TTC549 (cell line): ENCODE data around the gene PPM1L.

Experiments used
- FAIRE-seq: peaks from 2 replicates; lab custom pipeline; 2012; peaks lifted over from hg19 to GRCh38; lab: Jason Lieb, UNC

The PPM1L gene

GRCh38 chr3:160856450-160856849 is 100.4 kb downstream of the PPM1L start:
- FAIRE-seq: no peak

GRCh38 chr3:160857476-160858119 is 101.6 kb downstream of the PPM1L start:
- FAIRE-seq: no peak

GRCh38 chr3:160860346-160860745 is 104.3 kb downstream of the PPM1L start:
- FAIRE-seq: no peak

- FAIRE-seq: no peak
Measured at GRCh38 chr3:160869825-160870224, 113.8 kb downstream of the PPM1L start.

GRCh38 chr3:160870327-160870726 is 114.3 kb downstream of the PPM1L start:
- no peak for FAIRE-seq

- no peak for FAIRE-seq
Measured at GRCh38 chr3:160874736-160875135, 118.7 kb downstream of the PPM1L start.

- FAIRE-seq: no peak
Measured at GRCh38 chr3:160876643-160877042, 120.6 kb downstream of the PPM1L start.

GRCh38 chr3:160879859-160880258 is 123.8 kb downstream of the PPM1L start:
- FAIRE-seq: no peak

- FAIRE-seq: no peak
Measured at GRCh38 chr3:160883373-160883772, 127.3 kb downstream of the PPM1L start.

GRCh38 chr3:160885791-160886286 is 129.8 kb downstream of the PPM1L start:
- no peak for FAIRE-seq

GRCh38 chr3:160886421-160886820 is 130.4 kb downstream of the PPM1L start:
- FAIRE-seq: no peak

- FAIRE-seq: no peak
Measured at GRCh38 chr3:160893207-160893606, 137.2 kb downstream of the PPM1L start.

- FAIRE-seq: no peak
Measured at GRCh38 chr3:160904691-160905090, 148.7 kb downstream of the PPM1L start.

GRCh38 chr3:160906646-160907045 is 150.6 kb downstream of the PPM1L start:
- FAIRE-seq: no peak

- no peak for FAIRE-seq
Measured at GRCh38 chr3:160909917-160910316, 153.9 kb downstream of the PPM1L start.

- no peak for FAIRE-seq
Measured at GRCh38 chr3:160911411-160911810, 155.4 kb downstream of the PPM1L start.

- FAIRE-seq: no peak
Measured at GRCh38 chr3:160916472-160916871, 160.4 kb downstream of the PPM1L start.

GRCh38 chr3:160919942-160920341 is 163.9 kb downstream of the PPM1L start:
- no peak for FAIRE-seq

GRCh38 chr3:160921020-160921635 is 165.1 kb downstream of the PPM1L start:
- peak; percentile 58 for FAIRE-seq

- no peak for FAIRE-seq
Measured at GRCh38 chr3:160924776-160925175, 168.7 kb downstream of the PPM1L start.

GRCh38 chr3:160927620-160928019 is 171.6 kb downstream of the PPM1L start:
- no peak for FAIRE-seq

GRCh38 chr3:160928183-160928726 is 172.2 kb downstream of the PPM1L start:
- no peak for FAIRE-seq

GRCh38 chr3:160929595-160929994 is 173.6 kb downstream of the PPM1L start:
- FAIRE-seq: no peak

- no peak for FAIRE-seq
Measured at GRCh38 chr3:160931474-160931873, 175.4 kb downstream of the PPM1L start.
